IMR-90 (cell line): ENCODE results near the gene FLNA. TPM values are rescaled to one million over a fixed set of nuclear protein-coding genes. Genes with fewer than 3 reads are reported as not detected.

Experiments used
- ATAC-seq: fragments of 200-7000 bp; cut with Tn5 transposase; 2 replicates; pipeline ENCODE4 v1.9.1; 2020; ENCODE audit warnings: low read depth, mild to moderate bottlenecking, moderate library complexity
- BruUV-seq: library from RNA; stranded (reverse); fragments of 400-500 nt; replicated peaks from 2 replicates; lab custom pipeline; 2021; lab: Mats Ljungman, UMichigan
- CTCF ChIA-PET: fragments of 300-600 bp; formaldehyde crosslinking; extraction: SDS; loops from one replicate; lab custom pipeline; 2021; ENCODE audit warnings: antibody characterized with exemption; lab: Yijun Ruan, JAX
- POLR2A ChIA-PET: fragments of 300-600 bp; sonication (Branson Sonifier 250); formaldehyde crosslinking; loops from one replicate; lab custom pipeline; 2022; ENCODE audit warnings: antibody characterized with exemption; ENCODE audit not compliant: unreplicated experiment; lab: Charles Lee
- DNase-seq: peaks from one replicate; pipeline ENCODE4 v3.0.0; 2013
- H2AFZ ChIP-seq: replicated peaks from 2 replicates; pipeline ENCODE3; 2013; ENCODE audit warnings: low read length, mild to moderate bottlenecking; ENCODE audit not compliant: poor library complexity
- H2AK5ac ChIP-seq: 2 replicates; pipeline ENCODE4 v1.6.1; 2013; ENCODE audit warnings: low read depth, low read length, inconsistent platforms
- H2AK9ac ChIP-seq: replicated peaks from 2 replicates; pipeline ENCODE3; 2013; ENCODE audit warnings: mild to moderate bottlenecking, low read depth, low read length, moderate library complexity; ENCODE audit not compliant: poor library complexity
- H2BK120ac ChIP-seq: 2 replicates; pipeline ENCODE4 v1.6.1; 2013; ENCODE audit warnings: low read depth, low read length, inconsistent platforms
- H2BK15ac ChIP-seq: 3 replicates; pipeline ENCODE4 v1.6.1; 2013; ENCODE audit warnings: low read depth, low read length, inconsistent platforms
- H2BK20ac ChIP-seq: 2 replicates; pipeline ENCODE4 v1.6.1; 2013; ENCODE audit warnings: low read depth, mild to moderate bottlenecking, inconsistent platforms, low read length, moderate library complexity
- H2BK5ac ChIP-seq: 2 replicates; pipeline ENCODE4 v1.6.1; 2013; ENCODE audit warnings: mild to moderate bottlenecking, low read depth, low read length, inconsistent platforms; ENCODE audit not compliant: poor library complexity, severe bottlenecking
- H3K14ac ChIP-seq: replicated peaks from 2 replicates; pipeline ENCODE4 v1.6.1; 2013; ENCODE audit warnings: low read depth, low read length, inconsistent platforms
- H3K18ac ChIP-seq: 2 replicates; pipeline ENCODE4 v1.6.1; 2013; ENCODE audit warnings: low read depth, low read length, control low read depth
- H3K23ac ChIP-seq: 2 replicates; pipeline ENCODE4 v1.6.1; 2013; ENCODE audit warnings: low read depth, low read length, inconsistent platforms
- H3K27ac ChIP-seq: 2 replicates; pipeline ENCODE4 v1.5.1; 2013; ENCODE audit warnings: mild to moderate bottlenecking, control low read depth, low read length; ENCODE audit not compliant: insufficient read depth
- H3K27me3 ChIP-seq: 2 replicates; pipeline ENCODE4 v1.6.1; 2013; ENCODE audit warnings: low read length; ENCODE audit not compliant: control insufficient read depth, insufficient read depth
- H3K36me3 ChIP-seq: 2 replicates; pipeline ENCODE4 v1.6.1; 2013; ENCODE audit warnings: low read length, mixed read lengths; ENCODE audit not compliant: control insufficient read depth, insufficient read depth
- H3K4ac ChIP-seq: 2 replicates; pipeline ENCODE4 v1.6.1; 2013; ENCODE audit warnings: low read depth, low read length, inconsistent platforms
- H3K4me1 ChIP-seq: 2 replicates; pipeline ENCODE4 v1.6.1; 2013; ENCODE audit warnings: low read length, mixed read lengths; ENCODE audit not compliant: control insufficient read depth, insufficient read depth
- H3K4me2 ChIP-seq: 2 replicates; pipeline ENCODE4 v1.6.1; 2013; ENCODE audit warnings: low read depth, mild to moderate bottlenecking, control low read depth, low read length, moderate library complexity
- H3K4me3 ChIP-seq: 2 replicates; pipeline ENCODE4 v1.5.1; 2013; ENCODE audit warnings: low read depth, mild to moderate bottlenecking, control low read depth, low read length, moderate library complexity; ENCODE audit not compliant: insufficient read depth
- H3K56ac ChIP-seq: 2 replicates; pipeline ENCODE4 v1.6.1; 2013; ENCODE audit warnings: low read length, inconsistent platforms; ENCODE audit not compliant: insufficient read depth; ENCODE audit errors: extremely low read depth
- H3K79me1 ChIP-seq, 2 experiments: 2 replicates each; pipeline ENCODE4 v1.6.1; 2013; ENCODE audit warnings: low read length in 2 of 2, inconsistent platforms in 1 of 2, low read depth in 1 of 2
- H3K9ac ChIP-seq: 2 replicates; pipeline ENCODE4 v1.6.1; 2013; ENCODE audit warnings: low read depth, low read length, control low read depth
- H3K9me1 ChIP-seq: 2 replicates; pipeline ENCODE4 v1.6.1; 2013; ENCODE audit warnings: low read length, inconsistent platforms; ENCODE audit not compliant: insufficient read depth
- H3K9me3 ChIP-seq: 2 replicates; pipeline ENCODE4 v1.6.1; 2013; ENCODE audit warnings: low read length; ENCODE audit not compliant: control insufficient read depth, insufficient read depth
- H4K20me1 ChIP-seq: 2 replicates; pipeline ENCODE4 v1.6.1; 2013; ENCODE audit warnings: low read length, inconsistent platforms; ENCODE audit not compliant: insufficient read depth
- H4K5ac ChIP-seq: 2 replicates; pipeline ENCODE4 v1.6.1; 2013; ENCODE audit warnings: mild to moderate bottlenecking, low read depth, low read length, control low read depth
- H4K8ac ChIP-seq, 2 experiments: 2 replicates each; pipeline ENCODE4 v1.6.1; 2013; ENCODE audit warnings: low read depth in 2 of 2, low read length in 2 of 2, control low read depth in 1 of 2, inconsistent platforms in 1 of 2
- H4K91ac ChIP-seq: 2 replicates; pipeline ENCODE4 v1.6.1; 2013; ENCODE audit warnings: low read depth, low read length, inconsistent platforms; ENCODE audit not compliant: insufficient read depth
- BHLHE40 ChIP-seq: fragments of 150-350 bp; IDR thresholded peaks from 2 replicates; pipeline ENCODE4 v1.6.1; 2016; ENCODE audit warnings: mild to moderate bottlenecking, low read depth, low read length
- MAFK ChIP-seq: IDR thresholded peaks from 2 replicates; pipeline ENCODE4 v1.6.1; 2012; ENCODE audit warnings: low read depth, low read length, improper control_type of control experiment
- NFE2L2 ChIP-seq: fragments of 150-350 bp; IDR thresholded peaks from 2 replicates; pipeline ENCODE4 v1.6.1; 2016; ENCODE audit warnings: low read depth, mild to moderate bottlenecking, low read length
- RAD21 ChIP-seq: IDR thresholded peaks from 2 replicates; pipeline ENCODE4 v1.6.1; 2012; ENCODE audit warnings: low read length, improper control_type of control experiment
- WGBS, 2 experiments: methylation state at CpG; one replicate each; pipeline versions ENCODE4 v1.1.5 to v1.1.7; 2013; ENCODE audit warnings: missing lambda C conversion rate in 2 of 2; ENCODE audit not compliant: insufficient read length in 1 of 2; ENCODE audit errors: extremely low coverage in 2 of 2; 5-methylcytosine and 5-hydroxymethylcytosine counted together
- dilution Hi-C: fragments of 300-500 bp; cut with HindIII; formaldehyde crosslinking; loops from one replicate; pipeline ENCODE4 v1.14.3; 2018; ENCODE audit warnings: low sequenced_read_pairs; ENCODE audit not compliant: unreplicated experiment
- in situ Hi-C: fragments of 300-500 bp; cut with MboI; formaldehyde crosslinking; loops from 3 replicates; pipeline ENCODE4 v1.14.3; 2019; ENCODE audit warnings: low sequenced_read_pairs, inconsistent platforms, mixed read lengths
- intact Hi-C: fragments of 100-400 bp; cut with micrococcal nuclease; formaldehyde crosslinking; loops from 2 replicates; pipeline ENCODE4 v1.10.0; 2022
- polyA plus RNA-seq, 3 experiments: library from polyadenylated mRNA; depleted of rRNA; stranded (reverse); fragments of >200 nt; gene quantifications; 2 replicates each; pipeline ENCODE4 v1.2.3, GENCODE V29; 2012; ENCODE audit warnings: low replicate concordance in 1 of 3
- total RNA-seq: library from RNA; depleted of rRNA; stranded (reverse); fragments of >200 nt; gene quantifications from 2 replicates; pipeline ENCODE4 v1.2.3, GENCODE V29; 2012

Gene FLNA
- total and polyA plus RNA-seq, 2 of the 4 experiments (the other 2 are of a cell fraction), result 1,356 to 1,357 TPM

DNA sequence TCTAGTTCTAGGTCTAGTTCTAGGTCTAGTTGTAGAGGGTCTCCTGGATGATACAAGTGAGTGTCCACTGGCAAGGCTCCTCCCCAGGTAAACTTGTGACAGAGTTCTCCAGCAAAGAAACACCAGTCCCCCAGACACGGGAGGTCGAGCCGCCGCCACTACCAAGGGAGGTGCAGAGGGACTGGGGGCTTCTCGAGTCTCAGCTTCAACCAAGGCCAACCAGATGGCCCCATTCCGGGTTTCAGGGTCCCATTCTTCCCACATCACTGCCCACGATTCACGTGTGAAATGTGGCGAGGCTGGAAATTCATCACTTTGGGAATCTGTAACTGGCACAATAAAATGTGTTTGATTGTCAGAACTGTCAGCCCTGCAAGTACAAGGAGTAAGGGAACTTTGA is 41.3 kb downstream of the FLNA start:
- Histone ChIP-seq H2AK5ac (no peak overlapping the region), H4K5ac (no peak overlapping the region), H2BK20ac (no peak overlapping the region), H4K8ac (no peak overlapping the region), H2AFZ (no peak overlapping the region), H3K18ac (no peak overlapping the region), H2BK15ac (no peak overlapping the region), H3K23ac (no peak overlapping the region), H3K9me1 (no peaks in the 10 kb centered on the region), H3K27ac (no peak overlapping the region), H3K4me2 (no peak overlapping the region), H3K14ac (no peak overlapping the region), H2BK5ac (no peak overlapping the region), H3K36me3 (no peaks in the 10 kb centered on the region), H2AK9ac (no peak overlapping the region), H3K79me1 (no peaks in the 10 kb centered on the region), H3K4me3 (no peak overlapping the region), H3K27me3 (peaks cover 19% of the 10 kb centered on the region), H3K56ac (no peak overlapping the region), H3K4me1 (peaks cover 1% of the 10 kb centered on the region; the same call in 1 of the 2 replicates), H4K20me1 (no peaks in the 10 kb centered on the region; the same call in 1 of the 2 replicates), H2BK120ac (no peak overlapping the region), H3K9ac (no peak overlapping the region), H3K4ac (no peak overlapping the region), H4K91ac (no peak overlapping the region), H3K9me3 (peaks cover 2% of the 10 kb centered on the region; the same call in 1 of the 2 replicates)
- TF ChIP-seq NFE2L2, result no peak
- TF ChIP-seq BHLHE40, result no peak
- no peak for TF ChIP-seq RAD21
- TF ChIP-seq MAFK, result no peak
- no CpG with 5 or more reads among the region's 9 CpGs for WGBS, 2 experiments
- no peak for ATAC-seq
- DNase-seq, result no peak
- in situ Hi-C loops (no loop called here), dilution Hi-C loops (no loop called here), intact Hi-C loops (no loop called here)
- POLR2A ChIA-PET, result no interaction called here
- no TSS peak for BruUV-seq
- CTCF ChIA-PET, result no interaction called here
